SJSA1 (cell line): ENCODE results near the gene ITSN1. TPM values are rescaled to one million over a fixed set of nuclear protein-coding genes. Genes with fewer than 3 reads are reported as not detected.

ENCODE experiments used
- DNase-seq, 2 experiments: peaks; one replicate each; pipeline ENCODE4 v3.0.0-alpha.2; 2015 to 2020; ENCODE audit warnings: low spot score in 2 of 2, low read depth in 1 of 2
- H3K27ac ChIP-seq: fragments of 250-450 bp; sonication (Bioruptor Pico); 2 replicates; pipeline ENCODE4 v1.5.1; 2020; ENCODE audit warnings: mild to moderate bottlenecking, moderate library complexity
- H3K27me3 ChIP-seq: fragments of 250-450 bp; sonication (Bioruptor Pico); replicated peaks from 2 replicates; pipeline ENCODE4 v1.5.1; 2020; ENCODE audit warnings: mild to moderate bottlenecking, moderate library complexity
- H3K36me3 ChIP-seq: fragments of 250-450 bp; sonication (Bioruptor Pico); 2 replicates; pipeline ENCODE4 v1.5.1; 2020; ENCODE audit warnings: mild to moderate bottlenecking
- H3K4me1 ChIP-seq: fragments of 250-450 bp; sonication (Bioruptor Pico); replicated peaks from 2 replicates; pipeline ENCODE4 v1.6.1; 2021; ENCODE audit warnings: mild to moderate bottlenecking
- H3K4me3 ChIP-seq: fragments of 250-450 bp; sonication (Bioruptor Pico); 2 replicates; pipeline ENCODE4 v1.5.1; 2020; ENCODE audit warnings: mild to moderate bottlenecking
- H3K9me3 ChIP-seq: fragments of 250-450 bp; sonication (Bioruptor Pico); replicated peaks from 2 replicates; pipeline ENCODE4 v1.5.1; 2020; ENCODE audit warnings: mild to moderate bottlenecking
- total RNA-seq: library from RNA; depleted of rRNA; stranded (reverse); fragments of >200 nt; shearing (Covaris generic); gene quantifications from 2 replicates; pipeline ENCODE4 v1.2.3, GENCODE V29; 2014

Gene ITSN1
- total RNA-seq, 1 experiment from 2014 or later, result 53.2 TPM

GRCh38 chr21:33761441-33762036 is 119.2 kb downstream of the ITSN1 start:
- Histone ChIP-seq H3K36me3 (peaks cover 16% of the 10 kb centered on the region), H3K27me3 (no peaks in the 10 kb centered on the region), H3K9me3 (no peaks in the 10 kb centered on the region), H3K4me1 (peaks cover 38% of the 10 kb centered on the region), H3K4me3 (no peak overlapping the region), H3K27ac (peak overlapping the region; percentile 89)
- peak; percentile 81 to 92 for DNase-seq

GRCh38 chr21:33762803-33763581 is 120.7 kb downstream of the ITSN1 start:
- H3K27ac ChIP-seq, result peak overlapping the region; percentile 89
- peaks cover 38% of the 10 kb centered on the region for H3K4me1 ChIP-seq
- H3K27me3 ChIP-seq, result no peaks in the 10 kb centered on the region
- H3K36me3 ChIP-seq, result peaks cover 22% of the 10 kb centered on the region
- no peaks in the 10 kb centered on the region for H3K9me3 ChIP-seq
- no peak for DNase-seq
- no peak overlapping the region for H3K4me3 ChIP-seq

GRCh38 chr21:33763582-33763899 is 121.2 kb downstream of the ITSN1 start:
- H3K4me1 ChIP-seq, result peaks cover 43% of the 10 kb centered on the region
- peaks cover 22% of the 10 kb centered on the region for H3K36me3 ChIP-seq

GRCh38 chr21:33767236-33767635 is 124.9 kb downstream of the ITSN1 start:
- DNase-seq, result no peak
- no peak overlapping the region for H3K27ac ChIP-seq

More at GRCh38 chr21:33763582-33763899, 121.2 kb downstream of the ITSN1 start:
- Histone ChIP-seq H3K9me3 (no peaks in the 10 kb centered on the region), H3K27me3 (no peaks in the 10 kb centered on the region), H3K4me3 (no peak overlapping the region), H3K27ac (no peak overlapping the region)
- DNase-seq, result no peak

GRCh38 chr21:33767960-33768359 is 125.7 kb downstream of the ITSN1 start:
- H3K36me3 ChIP-seq, result peaks cover 42% of the 10 kb centered on the region
- no peaks in the 10 kb centered on the region for H3K9me3 ChIP-seq
- no peak for DNase-seq
- H3K4me3 ChIP-seq, result no peak overlapping the region
- H3K27me3 ChIP-seq, result no peaks in the 10 kb centered on the region
- H3K27ac ChIP-seq, result no peak overlapping the region
- H3K4me1 ChIP-seq, result peaks cover 18% of the 10 kb centered on the region

More at GRCh38 chr21:33767236-33767635, 124.9 kb downstream of the ITSN1 start:
- no peaks in the 10 kb centered on the region for H3K27me3 ChIP-seq
- peaks cover 24% of the 10 kb centered on the region for H3K4me1 ChIP-seq
- no peaks in the 10 kb centered on the region for H3K9me3 ChIP-seq
- H3K36me3 ChIP-seq, result peaks cover 41% of the 10 kb centered on the region
- H3K4me3 ChIP-seq, result no peak overlapping the region

- no peaks in the 10 kb centered on the region for H3K9me3 ChIP-seq
Observed at GRCh38 chr21:33769057-33769456, 126.8 kb downstream of the ITSN1 start.

GRCh38 chr21:33770542-33770941 is 128.2 kb downstream of the ITSN1 start:
- H3K9me3 ChIP-seq, result no peaks in the 10 kb centered on the region
- no peak for DNase-seq
- no peak overlapping the region for H3K27ac ChIP-seq
- H3K36me3 ChIP-seq, result peaks cover 54% of the 10 kb centered on the region
- H3K4me3 ChIP-seq, result no peak overlapping the region
- no peaks in the 10 kb centered on the region for H3K27me3 ChIP-seq
- H3K4me1 ChIP-seq, result peaks cover 18% of the 10 kb centered on the region

More at GRCh38 chr21:33769057-33769456, 126.8 kb downstream of the ITSN1 start:
- peak in 1 of 2 experiments; percentile 47 for DNase-seq
- peaks cover 42% of the 10 kb centered on the region for H3K36me3 ChIP-seq
- no peaks in the 10 kb centered on the region for H3K27me3 ChIP-seq
- peak overlapping the region; percentile 34 for H3K27ac ChIP-seq
- H3K4me1 ChIP-seq, result peaks cover 18% of the 10 kb centered on the region
- H3K4me3 ChIP-seq, result no peak overlapping the region

GRCh38 chr21:33771976-33772375 is 129.7 kb downstream of the ITSN1 start:
- no peak for DNase-seq
- H3K4me1 ChIP-seq, result peaks cover 18% of the 10 kb centered on the region
- H3K9me3 ChIP-seq, result no peaks in the 10 kb centered on the region
- H3K4me3 ChIP-seq, result no peak overlapping the region
- no peak overlapping the region for H3K27ac ChIP-seq
- H3K36me3 ChIP-seq, result peaks cover 49% of the 10 kb centered on the region
- H3K27me3 ChIP-seq, result no peaks in the 10 kb centered on the region

- Histone ChIP-seq H3K36me3 (peaks cover 53% of the 10 kb centered on the region), H3K4me1 (peaks cover 3% of the 10 kb centered on the region), H3K27me3 (no peaks in the 10 kb centered on the region), H3K4me3 (no peak overlapping the region), H3K27ac (no peak overlapping the region), H3K9me3 (no peaks in the 10 kb centered on the region)
- DNase-seq, result no peak
Observed at GRCh38 chr21:33774551-33774950, 132.2 kb downstream of the ITSN1 start.

GRCh38 chr21:33775100-33775828 is 133.0 kb downstream of the ITSN1 start:
- Histone ChIP-seq H3K36me3 (peaks cover 46% of the 10 kb centered on the region), H3K4me3 (no peak overlapping the region), H3K9me3 (no peaks in the 10 kb centered on the region), H3K27me3 (no peaks in the 10 kb centered on the region), H3K4me1 (peaks cover 3% of the 10 kb centered on the region), H3K27ac (no peak overlapping the region)
- DNase-seq, result no peak

- Histone ChIP-seq H3K4me3 (no peak overlapping the region), H3K27me3 (no peaks in the 10 kb centered on the region), H3K9me3 (no peaks in the 10 kb centered on the region), H3K27ac (no peak overlapping the region), H3K4me1 (peaks cover 14% of the 10 kb centered on the region), H3K36me3 (peaks cover 34% of the 10 kb centered on the region)
- peak in 1 of 2 experiments; percentile 47 for DNase-seq
Observed at GRCh38 chr21:33780631-33781030, 138.3 kb downstream of the ITSN1 start.

- Histone ChIP-seq H3K27ac (no peak overlapping the region), H3K9me3 (no peaks in the 10 kb centered on the region), H3K4me3 (no peak overlapping the region), H3K4me1 (peaks cover 14% of the 10 kb centered on the region), H3K27me3 (no peaks in the 10 kb centered on the region), H3K36me3 (peaks cover 29% of the 10 kb centered on the region)
- DNase-seq, result no peak
Observed at GRCh38 chr21:33781121-33781520, 138.8 kb downstream of the ITSN1 start.

- Histone ChIP-seq H3K36me3 (peaks cover 27% of the 10 kb centered on the region), H3K4me3 (no peak overlapping the region), H3K9me3 (no peaks in the 10 kb centered on the region), H3K27ac (no peak overlapping the region), H3K27me3 (no peaks in the 10 kb centered on the region), H3K4me1 (peaks cover 14% of the 10 kb centered on the region)
- DNase-seq, result no peak
Observed at GRCh38 chr21:33783187-33783979, 141.1 kb downstream of the ITSN1 start.
